Sigmoid colon (tissue), 4 donors: ENCODE measurements around the gene CHCHD6.

ENCODE experiments used
- POLR2AphosphoS5 ChIP-seq, 4 donors: sonication (generic); formaldehyde crosslinking; IDR thresholded peaks; one replicate each; pipeline ENCODE4 v1.6.1; 2017; ENCODE audit warnings: antibody characterized with exemption in 4 of 4
- TF ChIP-seq, protein P1 (sequence below), 4 experiments: fragments of 450-650 bp in 3 of 4; fragments of 200-600 bp in 1 of 4; IDR thresholded peaks; one replicate each; pipeline ENCODE4 v1.5.1; 2016 to 2019; ENCODE audit warnings: antibody characterized with exemption in 4 of 4, mild to moderate bottlenecking in 3 of 4, moderate library complexity in 2 of 4

DNA sequence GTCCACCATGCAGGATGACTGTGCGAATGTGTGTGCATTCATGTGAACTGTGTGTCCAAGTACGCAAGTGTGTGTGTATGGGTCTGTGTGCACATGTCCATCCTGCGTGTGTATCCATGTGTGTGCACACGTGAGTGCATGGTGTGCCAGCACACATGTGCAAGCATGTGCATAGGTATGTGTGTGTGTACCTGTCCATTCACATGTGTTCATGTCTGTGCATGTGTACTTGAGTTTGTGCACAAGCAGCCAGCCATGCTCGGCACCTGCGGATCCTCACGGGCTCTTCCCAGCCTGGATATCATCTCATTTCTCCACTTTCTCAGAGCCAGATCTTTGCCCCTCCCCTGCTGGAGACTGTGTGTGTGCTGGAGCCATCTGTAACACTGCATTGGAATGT, 260.2 kb downstream of the CHCHD6 start:
- TF ChIP-seq, protein P1, sequence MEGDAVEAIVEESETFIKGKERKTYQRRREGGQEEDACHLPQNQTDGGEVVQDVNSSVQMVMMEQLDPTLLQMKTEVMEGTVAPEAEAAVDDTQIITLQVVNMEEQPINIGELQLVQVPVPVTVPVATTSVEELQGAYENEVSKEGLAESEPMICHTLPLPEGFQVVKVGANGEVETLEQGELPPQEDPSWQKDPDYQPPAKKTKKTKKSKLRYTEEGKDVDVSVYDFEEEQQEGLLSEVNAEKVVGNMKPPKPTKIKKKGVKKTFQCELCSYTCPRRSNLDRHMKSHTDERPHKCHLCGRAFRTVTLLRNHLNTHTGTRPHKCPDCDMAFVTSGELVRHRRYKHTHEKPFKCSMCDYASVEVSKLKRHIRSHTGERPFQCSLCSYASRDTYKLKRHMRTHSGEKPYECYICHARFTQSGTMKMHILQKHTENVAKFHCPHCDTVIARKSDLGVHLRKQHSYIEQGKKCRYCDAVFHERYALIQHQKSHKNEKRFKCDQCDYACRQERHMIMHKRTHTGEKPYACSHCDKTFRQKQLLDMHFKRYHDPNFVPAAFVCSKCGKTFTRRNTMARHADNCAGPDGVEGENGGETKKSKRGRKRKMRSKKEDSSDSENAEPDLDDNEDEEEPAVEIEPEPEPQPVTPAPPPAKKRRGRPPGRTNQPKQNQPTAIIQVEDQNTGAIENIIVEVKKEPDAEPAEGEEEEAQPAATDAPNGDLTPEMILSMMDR (IDR thresholded peaks at IDR 0.05), result no peak
- TF ChIP-seq POLR2AphosphoS5 (IDR thresholded peaks at IDR 0.05), result no peak
